K562 (cell line): ENCODE results near the gene HCST. TPM values are rescaled to one million over a fixed set of nuclear protein-coding genes. Genes with fewer than 3 reads are reported as not detected.
A peak's percentile ranks its signal among the peaks of the same experiment; 100 is the strongest.

Source experiments
- ATF1 ChIP-seq, 2 experiments: fragments of 450-650 bp in 1 of 2; IDR thresholded peaks; 2 replicates each; pipeline ENCODE4 v1.6.1; 2016; ENCODE audit warnings: missing compliant biosample characterization in 1 of 2, missing genetic modification characterization in 1 of 2
- ATF3 ChIP-seq, 2 experiments: fragments of 450-650 bp in 1 of 2; sonication (generic) in 1 of 2; formaldehyde crosslinking in 1 of 2; IDR thresholded peaks in 1 of 2; conservative IDR thresholded peaks in 1 of 2; 2 replicates each; pipeline versions ENCODE4 v1.6.1 to v1.8.1; 2016 to 2023; ENCODE audit warnings: mild to moderate bottlenecking in 2 of 2, moderate library complexity in 2 of 2, inconsistent platforms in 1 of 2, missing genetic modification reagents in 1 of 2
- CREB1 ChIP-seq, 2 experiments: sonication (generic) in 1 of 2; formaldehyde crosslinking in 1 of 2; IDR thresholded peaks; 2 replicates each; pipeline versions ENCODE4 v1.6.1 to v1.8.0; 2012 to 2022; ENCODE audit warnings: inconsistent platforms in 1 of 2, mild to moderate bottlenecking in 1 of 2, missing genetic modification reagents in 1 of 2, moderate library complexity in 1 of 2
- DEAF1 ChIP-seq: fragments of 450-650 bp; formaldehyde crosslinking; IDR thresholded peaks from 2 replicates; pipeline ENCODE4 v1.4.0; 2020; ENCODE audit warnings: mild to moderate bottlenecking, moderate library complexity
- ESRRA ChIP-seq: fragments of 450-650 bp; IDR thresholded peaks from 2 replicates; pipeline ENCODE4 v1.6.1; 2014; ENCODE audit warnings: low read depth, mild to moderate bottlenecking, moderate library complexity, borderline replicate concordance
- HEY1 ChIP-seq: fragments of 250-450 bp; sonication (Bioruptor Pico); IDR thresholded peaks from 2 replicates; pipeline ENCODE4 v1.5.0; 2020; ENCODE audit warnings: mild to moderate bottlenecking, moderate library complexity, borderline replicate concordance
- KLF16 ChIP-seq: IDR thresholded peaks from 2 replicates; pipeline ENCODE4 v1.6.1; 2016; ENCODE audit warnings: antibody characterized with exemption
- MLLT1 ChIP-seq, 2 experiments: fragments of 450-650 bp; IDR thresholded peaks; 2 replicates each; pipeline ENCODE4 v1.6.1; 2016
- NUFIP1 ChIP-seq: fragments of 450-650 bp; IDR thresholded peaks from 2 replicates; pipeline ENCODE4 v1.6.1; 2018; ENCODE audit not compliant: partially characterized antibody
- POLR2B ChIP-seq: fragments of 450-650 bp; IDR thresholded peaks from 2 replicates; pipeline ENCODE4 v1.6.1; 2018; ENCODE audit warnings: low read depth; ENCODE audit not compliant: partially characterized antibody
- SAP30 ChIP-seq: fragments of 200-600 bp; sonication (generic); IDR thresholded peaks from 2 replicates; pipeline ENCODE4 v1.6.1; 2012; ENCODE audit warnings: borderline replicate concordance, low read depth, mild to moderate bottlenecking, moderate library complexity, low read length, control low read depth, inconsistent platforms; ENCODE audit not compliant: insufficient read depth, poor library complexity, severe bottlenecking
- TARDBP ChIP-seq: fragments of 450-650 bp; IDR thresholded peaks from 2 replicates; pipeline ENCODE4 v1.6.1; 2016
- ZNF121 ChIP-seq: sonication (generic); formaldehyde crosslinking; conservative IDR thresholded peaks from 2 replicates; pipeline ENCODE4 v1.8.0; 2022; ENCODE audit warnings: missing genetic modification reagents
- ZNF24 ChIP-seq: fragments of 450-650 bp; IDR thresholded peaks from 2 replicates; pipeline ENCODE4 v1.6.1; 2016
- ZNF586 ChIP-seq: fragments of 450-650 bp; formaldehyde crosslinking; conservative IDR thresholded peaks from 2 replicates; pipeline ENCODE4 v1.4.0; 2020; ENCODE audit warnings: mild to moderate bottlenecking, moderate library complexity
- polyA plus RNA-seq, 8 experiments: library from polyadenylated mRNA; depleted of rRNA in 4 of 8; stranded (reverse) in 5 of 8; unstranded in 3 of 8; fragments of >200 nt; fragmentation: Nextera tagmentation in 2 of 8; fragmentation: Illumina TruSeq in 1 of 8; extraction: Ambion mirVana in 2 of 8; extraction: Trizol in 1 of 8; gene quantifications; 2 replicates each; pipeline versions ENCODE4 v1.2.1 to v1.2.3, GENCODE V29; 2011 to 2014; ENCODE audit warnings: inconsistent platforms in 1 of 8, missing spikeins in 1 of 8
- total RNA-seq, 7 experiments: library from RNA; depleted of rRNA in 6 of 7; stranded (reverse); fragments of >200 nt in 6 of 7; fragmentation: Illumina TruSeq in 2 of 7; extraction: Trizol in 2 of 7; gene quantifications; 2 replicates each; pipeline versions ENCODE4 v1.2.1 to v1.2.3, GENCODE V29; 2011 to 2021; ENCODE audit warnings: low replicate concordance in 1 of 7

HCST gene
- total and polyA plus RNA-seq, 9 of the 15 experiments (the other 6 are each of a cell fraction or from before 2014, with no cell fraction given) = 0.29 to 1.9 (median 0.95) TPM; not detected in 2

DNA sequence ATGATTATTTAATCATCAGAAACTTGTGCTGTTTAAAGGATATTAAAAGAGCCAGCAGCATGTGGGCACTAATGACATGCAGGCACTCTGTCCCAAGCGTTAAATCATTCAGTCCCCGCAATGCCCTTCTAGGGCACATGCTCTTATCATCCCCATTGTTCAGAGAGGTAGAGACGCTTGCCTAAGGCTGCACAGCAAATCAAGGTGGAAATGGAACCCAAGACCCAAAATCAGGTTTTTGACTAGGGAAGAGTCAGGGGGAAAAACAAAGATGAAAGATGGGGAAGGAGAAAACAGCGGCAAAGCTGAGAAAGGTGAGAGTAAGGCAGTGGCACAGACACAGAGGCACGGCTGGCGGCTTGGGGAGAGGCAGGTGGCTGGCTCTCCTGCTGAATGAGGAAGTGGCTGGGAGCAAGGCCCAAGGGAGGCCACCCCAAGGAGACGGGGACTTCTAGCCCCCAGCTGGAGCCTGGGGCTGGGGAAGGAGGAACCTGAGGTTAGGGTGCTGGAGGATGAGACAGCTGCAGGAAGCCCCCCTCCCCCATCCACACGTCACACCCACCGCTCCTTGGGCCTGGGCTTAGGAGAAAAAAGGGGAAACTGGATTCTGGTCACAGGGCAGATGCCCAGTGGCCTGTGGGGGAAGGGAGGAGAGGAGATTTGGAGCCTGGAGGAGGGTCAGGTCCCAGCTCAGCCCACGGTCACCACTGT lies 6.8 kb downstream of the HCST start (continued):
- TF ChIP-seq POLR2B (no peak), ZNF586 (CRISPR knock-in tag) (no peak), DEAF1 (CRISPR knock-in tag) (no peak), TARDBP (no peak), ESRRA (0 out of 2 replicates have a peak, but pooled peaks have one; percentile 57), KLF16 (peak; percentile 74; the same call in 1 of the 2 replicates), HEY1 (CRISPR knock-in tag) (no peak), ATF1 (CRISPR knock-in tag; IDR thresholded peaks at IDR 0.05) (no peak), ATF1 (tag; IDR thresholded peaks at IDR 0.05) (peak; percentile 81), MLLT1 (IDR thresholded peaks at IDR 0.05) (0 out of 4 replicates have a peak, but pooled peaks of 1 of the 2 experiments have one; percentile 47), SAP30 (no peak), ZNF121 (CRISPR knock-in tag) (no peak), NUFIP1 (no peak), ATF3 (IDR thresholded peaks at IDR 0.05) (no peak), ATF3 (CRISPR knock-in tag; conservative IDR thresholded peaks at IDR 0.05) (0 out of 2 replicates have a peak, but pooled peaks have one; percentile 32), ZNF24 (no peak), CREB1 (IDR thresholded peaks at IDR 0.05) (peak; percentile 35; the same call in 1 of the 2 replicates), CREB1 (CRISPR knock-in tag; IDR thresholded peaks at IDR 0.05) (peak; percentile 69; the same call in 1 of the 2 replicates)
